Smooth muscle cell of the brain vasculature (primary cell): Measurements from ENCODE around the gene IL10.

ENCODE experiments used
- DNase-seq: peaks from one replicate; pipeline ENCODE4 v3.0.0-alpha.2; 2012; ENCODE audit warnings: low read depth, low spot score

IL10 gene

DNA sequence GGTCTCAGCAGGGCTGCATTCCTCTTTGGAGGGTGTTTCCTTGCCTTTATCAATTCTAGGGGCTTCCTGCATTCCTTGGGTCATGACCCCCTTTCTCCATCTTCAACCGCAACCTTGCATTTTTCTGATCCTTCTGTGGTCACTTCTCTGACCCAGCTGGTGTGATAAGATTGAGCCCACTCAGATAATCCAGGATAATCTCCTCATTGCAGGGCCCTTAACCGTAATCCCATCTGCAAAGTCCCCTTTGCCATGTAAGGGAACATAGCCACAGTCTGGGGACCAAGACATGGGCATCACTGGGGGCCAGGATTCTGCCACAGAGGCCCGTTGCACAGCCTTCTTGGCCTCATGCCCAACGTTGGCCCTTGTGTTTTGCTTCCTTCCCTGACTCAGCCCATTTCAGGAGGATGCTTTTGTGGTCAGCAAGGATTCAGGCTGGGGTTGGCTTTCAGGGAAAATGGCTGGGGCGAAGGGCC is 36.7 kb downstream of the IL10 start:
- no peak for DNase-seq

DNA sequence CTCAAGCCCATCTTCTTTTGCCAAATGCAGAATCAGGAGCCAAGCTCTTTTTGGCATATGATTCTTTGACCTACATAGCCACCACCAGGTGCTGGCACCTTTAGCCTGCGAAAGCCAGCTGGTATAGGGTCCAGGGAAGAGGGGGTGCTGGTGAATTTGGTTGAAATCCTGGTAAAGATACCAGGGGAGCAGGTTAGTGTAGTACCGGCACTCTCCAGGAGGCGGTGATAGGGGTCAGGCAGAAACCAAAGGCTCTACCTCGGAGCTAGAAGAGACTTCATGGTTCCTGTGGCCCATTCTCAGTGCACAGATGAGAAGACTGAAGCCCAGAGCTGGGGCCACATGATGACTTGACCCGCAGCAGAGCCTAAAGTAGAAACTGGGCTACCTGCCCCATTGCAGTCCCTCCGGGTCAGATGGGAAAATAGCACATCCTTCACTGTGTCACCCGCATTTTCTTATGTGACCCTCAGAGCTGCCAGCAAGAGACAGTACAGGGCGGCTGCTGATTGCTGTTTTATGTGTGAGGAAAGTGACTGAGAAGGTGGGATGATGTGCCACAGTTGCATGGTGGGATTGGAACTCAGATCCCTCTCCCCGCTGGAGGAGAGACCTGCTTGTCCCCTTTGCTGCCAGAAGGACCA is 37.7 kb downstream of the IL10 start:
- DNase-seq: no peak

DNA sequence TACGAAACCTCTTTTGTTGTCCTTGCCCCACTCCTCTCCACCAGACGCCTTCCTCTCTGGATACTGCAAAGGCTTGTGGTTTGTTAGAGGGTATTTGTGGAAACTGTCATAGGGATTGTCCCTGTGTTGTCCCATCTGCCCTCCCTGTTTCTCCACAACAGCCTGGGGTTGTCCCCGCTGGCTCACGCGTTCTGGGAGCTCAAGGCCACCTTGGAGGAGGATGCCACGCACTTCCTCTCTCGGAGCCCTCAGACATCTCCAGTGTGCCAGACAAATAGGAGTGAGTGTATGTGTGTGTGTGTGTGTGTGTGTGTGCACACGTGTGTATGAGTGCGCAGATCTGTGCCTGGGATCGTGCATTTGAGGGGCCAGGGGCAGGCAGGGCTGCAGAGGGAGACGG is 39.3 kb downstream of the IL10 start:
- DNase-seq: no peak

DNA sequence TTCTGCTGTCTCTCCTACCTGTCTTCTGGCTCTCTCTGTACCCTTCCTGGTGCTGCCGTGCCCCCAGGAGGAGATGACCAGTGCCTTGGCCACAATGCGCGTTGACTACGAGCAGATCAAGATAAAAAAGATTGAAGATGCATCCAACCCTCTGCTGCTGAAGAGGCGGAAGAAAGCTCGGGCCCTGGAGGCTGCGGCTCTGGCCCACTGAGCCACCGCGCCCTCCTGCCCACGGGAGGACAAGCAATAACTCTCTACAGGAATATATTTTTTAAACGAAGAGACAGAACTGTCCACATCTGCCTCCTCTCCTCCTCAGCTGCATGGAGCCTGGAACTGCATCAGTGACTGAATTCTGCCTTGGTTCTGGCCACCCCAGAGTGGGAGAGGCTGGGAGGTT is 39.8 kb downstream of the IL10 start:
- no peak for DNase-seq

DNA sequence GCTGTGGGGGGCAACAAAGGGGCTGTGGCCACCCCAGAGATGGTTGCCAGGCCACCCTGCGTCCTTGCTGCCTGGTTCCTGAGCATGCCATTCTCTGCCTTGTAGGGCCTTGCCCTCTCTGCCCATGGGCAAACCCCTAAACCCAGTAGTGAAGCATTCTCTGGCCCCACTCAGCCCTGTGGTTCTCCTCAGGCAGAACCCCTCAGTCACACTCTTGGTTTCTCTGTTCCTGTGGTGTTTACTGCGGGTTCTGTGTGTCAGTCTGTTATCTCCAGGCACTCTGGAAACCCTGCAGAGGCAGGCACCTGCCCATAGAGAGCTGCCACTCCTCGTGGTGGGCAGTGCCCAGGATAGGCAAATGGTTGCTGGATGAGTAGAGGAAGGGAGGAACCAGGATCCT is 42.8 kb downstream of the IL10 start:
- DNase-seq: no peak

DNA sequence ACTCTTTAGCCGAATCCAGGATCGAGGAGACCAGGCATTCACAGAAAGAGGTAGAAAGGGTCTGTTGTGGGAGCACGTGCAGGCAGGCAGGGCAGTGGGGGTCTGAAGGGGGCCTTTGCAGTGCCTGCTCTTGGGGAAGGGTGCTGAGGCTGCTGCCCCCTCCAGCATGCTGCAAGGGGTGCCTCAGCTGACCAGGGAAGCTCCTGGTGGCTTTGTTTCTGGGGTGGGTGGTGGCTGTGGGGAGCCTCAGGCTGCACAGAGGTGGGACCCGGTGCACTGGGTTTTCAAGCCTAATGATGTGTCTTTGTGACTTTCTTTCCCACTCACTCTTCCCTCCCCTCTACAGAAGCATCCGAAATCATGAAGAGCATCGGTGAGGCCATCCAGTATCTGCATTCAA is 43.2 kb downstream of the IL10 start:
- DNase-seq: no peak

DNA sequence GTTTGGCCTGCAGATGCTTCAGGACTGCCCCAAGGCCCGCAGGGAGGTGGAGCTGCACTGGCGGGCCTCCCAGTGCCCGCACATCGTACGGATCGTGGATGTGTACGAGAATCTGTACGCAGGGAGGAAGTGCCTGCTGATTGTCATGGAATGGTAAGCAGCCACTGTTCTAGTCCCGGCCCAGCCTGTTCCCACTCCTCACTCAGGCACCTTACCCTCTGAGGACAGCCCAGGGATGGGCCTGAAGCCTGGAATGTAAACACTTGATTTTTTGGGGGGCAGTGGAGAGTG is 43.7 kb downstream of the IL10 start:
- no peak for DNase-seq

DNA sequence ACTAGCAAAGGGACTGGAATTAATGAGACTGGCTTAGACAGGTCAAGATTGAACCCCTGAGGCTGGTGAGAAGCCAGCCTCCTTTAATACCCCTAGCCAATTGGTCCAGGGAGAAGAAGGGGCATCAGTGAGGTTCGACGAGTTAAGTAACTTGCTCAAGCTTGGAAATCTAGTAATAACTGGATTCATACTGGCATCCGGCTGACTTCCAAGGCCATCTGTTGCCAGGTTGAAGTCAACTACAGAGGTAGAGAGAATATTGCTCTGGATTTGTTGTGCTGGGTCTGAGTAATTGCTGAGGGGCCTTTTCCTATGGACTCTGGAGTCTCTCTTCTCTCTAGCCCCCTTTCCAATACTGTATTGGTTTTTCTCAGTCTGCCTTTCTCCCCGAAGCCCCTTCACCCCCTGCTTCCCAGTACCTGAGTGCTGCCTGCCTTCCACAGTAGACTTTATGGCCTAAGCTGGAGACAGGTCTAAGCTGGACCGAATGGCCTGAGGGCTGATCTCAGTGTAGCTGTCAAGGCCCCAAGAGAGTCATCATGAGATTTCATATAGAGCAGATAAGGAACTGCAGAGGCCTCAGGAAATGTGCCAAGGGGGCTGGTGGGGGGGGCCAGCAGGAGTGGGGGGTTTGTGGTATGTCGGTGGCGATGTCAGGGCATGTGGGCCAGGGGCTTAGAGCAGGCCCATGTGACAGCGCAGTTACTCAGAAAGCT is 44.2 kb downstream of the IL10 start:
- no peak for DNase-seq

DNA sequence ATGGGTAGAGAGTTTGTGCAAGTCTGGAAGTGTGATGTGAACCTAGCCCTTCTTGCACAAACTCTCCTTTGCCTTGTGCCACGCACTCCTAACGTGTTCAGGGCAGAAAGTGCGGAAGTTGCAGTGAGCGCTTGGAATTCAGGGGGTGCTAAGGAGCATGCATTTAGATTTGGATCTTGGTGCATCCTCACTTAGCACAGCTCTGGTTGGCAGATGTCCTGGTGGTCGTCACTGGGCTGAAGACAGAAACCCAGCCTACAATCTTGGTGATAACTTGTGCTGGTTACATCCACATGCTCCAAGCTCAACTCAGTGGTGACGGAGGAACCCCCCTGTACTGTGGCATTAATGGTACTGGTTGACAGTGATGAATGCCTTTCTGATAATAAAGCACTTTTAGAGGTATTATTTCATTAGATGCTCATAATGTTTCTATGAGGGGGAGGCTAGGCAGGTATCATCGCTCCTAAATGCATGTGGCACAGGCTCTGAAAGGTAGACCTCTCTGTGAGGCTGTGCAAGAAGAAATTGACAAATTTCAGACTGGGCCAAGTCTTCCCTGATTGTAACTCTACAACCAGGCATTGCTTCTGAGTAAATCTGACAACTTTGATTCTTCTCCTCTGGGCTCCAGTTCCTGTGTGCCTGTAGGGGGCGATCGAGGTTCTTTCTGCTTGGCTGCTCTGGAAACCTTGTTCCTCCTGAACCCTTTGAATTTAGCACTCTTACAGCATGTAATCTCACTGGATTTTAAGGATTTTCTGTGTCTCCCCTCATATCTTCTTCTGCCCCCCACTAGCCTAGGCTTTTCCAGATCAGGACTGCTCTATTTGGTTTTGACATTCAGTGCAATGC is 47.0 kb downstream of the IL10 start:
- no peak for DNase-seq

DNA sequence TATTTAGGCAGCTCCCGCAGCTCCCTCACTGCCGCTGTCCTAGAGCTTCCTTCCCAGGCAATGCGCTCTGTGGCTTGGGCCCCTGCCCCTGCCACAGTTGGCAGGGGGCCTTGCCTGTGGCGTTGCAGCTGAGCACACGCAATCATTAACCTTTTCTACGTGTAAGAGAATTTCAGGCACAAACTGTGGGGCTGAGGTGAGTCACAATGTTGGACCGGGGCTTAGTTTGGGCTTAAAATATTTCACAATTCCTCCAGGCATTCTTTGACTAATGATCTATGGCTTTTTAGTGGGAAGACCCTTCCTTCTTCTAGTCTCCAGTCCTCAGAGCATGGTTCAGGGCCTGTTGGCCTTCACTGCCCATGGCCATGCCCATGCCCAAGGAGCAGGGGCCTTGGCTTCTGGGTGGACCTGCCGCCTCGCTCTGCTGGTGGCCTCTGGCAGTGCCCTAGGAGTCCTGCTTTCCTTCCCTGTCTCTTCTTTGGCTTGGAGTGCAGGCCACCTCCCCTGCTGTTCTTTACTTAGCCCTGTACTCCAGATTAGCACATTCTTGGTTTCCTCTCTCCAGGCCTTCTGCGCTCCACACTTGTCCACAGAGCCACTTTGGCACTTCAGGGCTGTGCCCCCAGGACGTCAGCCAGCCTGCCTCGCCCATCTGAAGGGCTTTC is 48.4 kb downstream of the IL10 start:
- DNase-seq: no peak

DNA sequence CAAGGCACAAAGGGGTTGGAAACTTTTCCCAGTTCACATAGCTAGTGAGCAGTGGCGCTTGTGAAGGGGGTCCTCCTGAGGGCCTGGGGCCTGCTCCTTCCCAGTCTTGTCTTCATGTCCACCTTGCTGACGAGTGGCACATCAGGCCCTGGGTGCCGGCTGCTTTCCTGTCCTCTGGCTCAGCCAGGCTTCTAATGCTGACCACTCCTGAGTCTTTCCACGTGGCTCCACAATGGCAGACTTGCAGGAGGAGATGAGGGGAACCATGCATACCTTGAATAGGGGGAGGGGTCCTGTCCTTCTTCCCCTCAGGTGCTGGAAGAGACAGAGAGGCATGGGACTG is 48.9 kb downstream of the IL10 start:
- no peak for DNase-seq

DNA sequence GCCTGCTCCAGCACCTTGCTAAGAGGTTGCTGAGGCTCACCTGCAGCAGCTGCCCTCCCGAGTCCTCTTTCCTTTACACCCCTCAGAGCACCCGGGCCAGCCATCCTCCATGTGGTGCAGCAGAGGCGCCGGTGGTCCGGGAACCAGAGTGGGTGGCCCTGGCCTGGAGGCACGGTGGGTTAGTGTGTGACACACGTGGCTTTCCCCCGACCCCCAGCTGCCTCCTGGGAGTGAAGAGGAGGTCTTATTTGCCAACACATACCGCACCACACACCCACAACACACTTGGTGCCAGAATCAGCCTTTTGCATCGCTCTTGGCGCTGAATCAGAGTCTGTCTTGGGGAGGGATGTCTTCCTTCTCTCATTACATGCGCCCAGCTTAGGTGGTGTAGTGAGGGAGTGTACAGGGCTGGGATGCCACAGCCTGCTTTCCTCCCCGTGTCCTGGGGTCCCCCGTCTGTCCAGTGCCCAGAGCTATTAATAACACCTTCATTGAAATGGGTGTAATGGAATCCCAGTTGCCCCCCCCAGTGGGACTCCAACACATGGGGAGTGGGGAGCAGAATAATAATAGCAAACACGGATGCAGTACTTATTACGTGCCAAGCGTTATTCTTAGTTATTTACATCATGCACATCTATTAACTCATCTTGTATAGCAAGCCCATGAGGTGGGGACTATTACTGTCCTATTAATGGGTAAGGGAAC is 49.4 kb downstream of the IL10 start:
- DNase-seq: no peak

DNA sequence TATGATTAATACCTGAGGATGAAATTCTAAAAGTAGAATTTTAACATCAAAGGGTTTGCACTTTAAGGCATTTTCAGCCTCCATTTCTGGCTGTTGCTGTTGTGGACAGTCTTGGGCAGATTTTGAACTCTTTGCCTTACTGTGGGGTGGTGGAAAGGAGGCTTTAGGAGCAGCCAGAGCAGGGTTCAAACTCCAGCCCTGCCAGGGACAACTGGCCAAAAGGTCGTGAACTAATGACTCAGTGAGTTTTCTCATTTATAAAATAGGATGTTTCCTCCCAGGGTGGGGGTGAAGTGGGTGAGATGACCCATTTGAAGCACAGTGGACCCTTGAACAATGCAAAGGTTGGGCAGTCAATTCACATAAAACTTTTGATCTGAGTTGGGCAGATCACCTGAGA is 50.8 kb downstream of the IL10 start:
- no peak for DNase-seq

DNA sequence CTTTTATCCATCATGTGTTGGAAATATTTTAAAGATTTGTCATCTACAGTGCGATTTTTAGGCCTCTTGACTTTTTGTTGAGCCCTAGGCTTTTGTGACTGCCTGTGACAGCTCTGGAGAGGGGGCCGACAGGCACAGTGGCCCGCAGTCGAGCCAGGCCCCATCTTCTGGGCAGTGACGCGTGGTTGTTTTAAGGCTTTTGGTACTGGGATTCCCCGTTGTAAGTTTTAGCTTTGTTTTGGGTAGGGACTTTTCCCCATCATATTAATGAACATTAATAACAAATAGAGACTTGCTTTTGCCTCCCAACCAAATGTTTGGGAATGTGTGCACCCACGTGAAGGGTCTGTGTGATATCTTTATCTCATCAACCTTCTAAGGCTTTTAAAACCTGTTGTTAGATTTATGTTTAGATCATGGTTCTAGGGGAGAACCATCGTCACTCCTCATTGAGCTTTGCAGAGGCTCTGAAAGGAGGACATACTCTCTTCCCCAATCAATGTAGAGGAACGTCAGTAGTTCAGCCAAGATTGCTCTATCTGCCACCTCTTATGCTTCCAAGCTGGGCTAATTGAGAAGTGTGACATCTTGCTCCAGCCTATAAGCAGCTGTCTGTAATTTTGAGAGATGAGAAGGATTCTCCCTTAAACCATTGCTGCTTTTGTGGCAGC is 53.0 kb downstream of the IL10 start:
- DNase-seq: no peak

DNA sequence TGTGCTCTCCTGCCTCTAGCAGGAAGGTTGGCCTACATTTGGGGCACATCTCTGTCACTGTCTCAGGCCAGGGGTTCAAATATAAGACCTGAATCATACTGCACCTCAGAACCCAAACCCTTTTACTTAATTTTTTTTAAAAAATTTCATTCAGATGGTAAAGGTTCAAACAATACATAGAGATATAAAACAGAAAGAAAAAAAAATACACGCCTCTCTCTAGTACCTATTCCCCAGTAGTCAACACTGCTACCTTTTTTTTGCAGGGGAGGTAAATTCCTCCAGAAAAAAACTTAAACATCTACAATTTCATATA is 54.7 kb downstream of the IL10 start:
- no peak for DNase-seq
